Muscle layer of duodenum (tissue), 2 donors: ENCODE measurements around the gene SVOP.

Source experiments
- H3K27ac ChIP-seq: one replicate; pipeline ENCODE4 v1.7.0; 2013; ENCODE audit warnings: mild to moderate bottlenecking, low read length
- H3K27me3 ChIP-seq: one replicate; pipeline ENCODE4 v1.7.0; 2013; ENCODE audit warnings: low read depth, mild to moderate bottlenecking, control low read depth, low read length
- H3K36me3 ChIP-seq, 2 donors: one replicate each; pipeline ENCODE4 v1.7.0; 2013; ENCODE audit warnings: low read length in 2 of 2, control low read depth in 1 of 2, mild to moderate bottlenecking in 1 of 2; ENCODE audit not compliant: insufficient read depth in 2 of 2, control insufficient read depth in 1 of 2
- H3K4me1 ChIP-seq, 2 donors: one replicate each; pipeline ENCODE4 v1.7.0; 2013; ENCODE audit warnings: low read length in 2 of 2, mild to moderate bottlenecking in 2 of 2, control low read depth in 1 of 2, moderate library complexity in 1 of 2; ENCODE audit not compliant: insufficient read depth in 2 of 2, control insufficient read depth in 1 of 2
- H3K4me3 ChIP-seq, 2 donors: one replicate each; pipeline ENCODE4 v1.7.0; 2013; ENCODE audit warnings: low read length in 2 of 2, low read depth in 1 of 2, mild to moderate bottlenecking in 1 of 2
- H3K9me3 ChIP-seq, 2 donors: one replicate each; pipeline ENCODE4 v1.7.0; 2013; ENCODE audit warnings: low read length in 2 of 2, control low read depth in 1 of 2, mild to moderate bottlenecking in 1 of 2; ENCODE audit not compliant: control insufficient read depth in 1 of 2
- donor health status: healthy.

SVOP gene

DNA sequence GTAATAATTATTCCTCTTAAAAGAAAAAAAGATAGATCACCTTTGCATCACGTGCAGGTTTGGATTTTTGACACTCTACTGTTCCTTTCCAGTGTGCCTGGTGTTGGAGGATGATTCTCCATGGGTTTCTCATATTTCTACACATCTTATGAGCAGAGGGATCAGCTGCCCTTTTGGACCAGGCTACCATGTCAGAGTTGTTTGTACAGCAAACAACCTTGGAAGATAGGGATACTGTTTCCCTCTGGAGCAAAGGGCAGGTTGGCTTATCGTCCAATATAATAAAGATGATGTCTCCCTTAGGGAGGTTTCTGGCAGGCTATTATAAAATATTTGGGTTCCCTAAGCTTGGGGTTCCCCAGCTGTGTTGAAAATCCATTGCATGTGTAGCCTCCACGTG is 98.9 kb downstream of the SVOP start:
- Histone ChIP-seq H3K9me3 (peaks cover 5 to 7% of the 10 kb centered on the region in 2 donors), H3K4me3 (no peak overlapping the region), H3K36me3 (no peaks in the 10 kb centered on the region)

GRCh38 chr12:108918960-108919642 is 101.8 kb downstream of the SVOP start:
- Histone ChIP-seq H3K36me3 (no peaks in the 10 kb centered on the region), H3K9me3 (peaks cover 5 to 7% of the 10 kb centered on the region in 2 donors), H3K4me1 (no peaks in the 10 kb centered on the region), H3K27me3 (no peaks in the 10 kb centered on the region), H3K27ac (no peak overlapping the region), H3K4me3 (no peak overlapping the region)

More for the DNA sequence above, 98.9 kb downstream of the SVOP start:
- Histone ChIP-seq H3K27ac (no peak overlapping the region), H3K27me3 (no peaks in the 10 kb centered on the region), H3K4me1 (no peaks in the 10 kb centered on the region)

- no peaks in the 10 kb centered on the region for H3K36me3 ChIP-seq
- H3K9me3 ChIP-seq: peaks cover 5 to 7% of the 10 kb centered on the region in 2 donors
- H3K4me3 ChIP-seq: no peak overlapping the region
- H3K27me3 ChIP-seq: no peaks in the 10 kb centered on the region
- H3K27ac ChIP-seq: no peak overlapping the region
- H3K4me1 ChIP-seq: no peaks in the 10 kb centered on the region
Observed at GRCh38 chr12:108918206-108918605, 102.7 kb downstream of the SVOP start.

DNA sequence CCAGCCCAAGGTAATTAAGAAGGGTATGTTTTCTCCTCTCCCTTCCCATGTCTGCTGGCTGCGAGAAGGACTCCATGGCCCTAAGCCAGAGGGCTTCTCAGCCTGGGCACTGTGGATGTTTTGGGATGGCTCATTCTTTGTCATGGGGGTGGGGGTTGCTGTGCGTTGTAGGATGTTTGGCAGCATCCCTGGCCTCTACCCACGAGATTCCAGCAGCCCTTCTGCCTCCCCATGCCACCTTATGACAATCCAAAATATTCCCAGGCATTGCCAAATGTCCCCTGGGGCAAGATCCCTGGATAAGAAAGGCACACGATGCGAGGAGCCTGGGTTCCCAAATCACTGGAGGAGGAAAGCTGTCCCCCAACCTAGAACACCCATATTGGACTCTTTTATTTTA is 104.5 kb downstream of the SVOP start:
- no peaks in the 10 kb centered on the region for H3K36me3 ChIP-seq
- H3K27me3 ChIP-seq: no peaks in the 10 kb centered on the region
- peaks cover 0 to 3% of the 10 kb centered on the region in 2 donors for H3K9me3 ChIP-seq
- no peak overlapping the region for H3K4me3 ChIP-seq
- no peaks in the 10 kb centered on the region for H3K4me1 ChIP-seq
- H3K27ac ChIP-seq: no peak overlapping the region

GRCh38 chr12:108915632-108916133 is 105.2 kb downstream of the SVOP start:
- H3K36me3 ChIP-seq: no peaks in the 10 kb centered on the region
- H3K9me3 ChIP-seq: peaks cover 0 to 3% of the 10 kb centered on the region in 2 donors
- no peaks in the 10 kb centered on the region for H3K27me3 ChIP-seq
- no peaks in the 10 kb centered on the region for H3K4me1 ChIP-seq
- no peak overlapping the region for H3K27ac ChIP-seq
- H3K4me3 ChIP-seq: no peak overlapping the region

GRCh38 chr12:108914121-108914531 is 106.7 kb downstream of the SVOP start:
- Histone ChIP-seq H3K27ac (no peak overlapping the region), H3K36me3 (no peaks in the 10 kb centered on the region), H3K4me1 (no peaks in the 10 kb centered on the region), H3K27me3 (no peaks in the 10 kb centered on the region), H3K4me3 (no peak overlapping the region), H3K9me3 (no peaks in the 10 kb centered on the region)

GRCh38 chr12:108912361-108912760 is 108.5 kb downstream of the SVOP start:
- no peak overlapping the region for H3K27ac ChIP-seq
- no peaks in the 10 kb centered on the region for H3K9me3 ChIP-seq
- H3K4me3 ChIP-seq: no peak overlapping the region
- H3K4me1 ChIP-seq: no peaks in the 10 kb centered on the region
- no peaks in the 10 kb centered on the region for H3K27me3 ChIP-seq
- H3K36me3 ChIP-seq: no peaks in the 10 kb centered on the region

DNA sequence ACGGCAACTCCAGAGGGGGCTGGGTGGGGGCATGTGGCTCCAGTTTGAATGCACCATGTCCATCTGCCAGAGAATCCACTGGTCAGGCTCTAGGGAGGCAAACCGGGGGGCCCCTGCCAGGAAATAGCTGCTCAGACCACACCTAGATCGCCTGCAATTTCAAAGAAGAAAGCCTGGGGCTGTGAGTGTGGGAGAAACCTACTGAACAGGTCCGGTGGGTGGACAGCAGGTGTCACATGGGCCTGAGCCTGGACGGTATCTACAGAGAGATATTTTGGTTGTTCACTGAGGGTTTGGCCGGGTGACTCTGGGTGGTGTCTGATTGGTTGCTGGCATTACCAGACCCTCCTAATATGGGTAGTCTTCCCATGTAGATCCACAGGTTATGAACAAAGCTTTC is 109.0 kb downstream of the SVOP start:
- Histone ChIP-seq H3K9me3 (no peaks in the 10 kb centered on the region), H3K4me3 (no peak overlapping the region), H3K4me1 (no peaks in the 10 kb centered on the region), H3K27me3 (no peaks in the 10 kb centered on the region), H3K36me3 (no peaks in the 10 kb centered on the region), H3K27ac (no peak overlapping the region)

GRCh38 chr12:108910336-108910735 is 110.5 kb downstream of the SVOP start:
- Histone ChIP-seq H3K36me3 (no peaks in the 10 kb centered on the region), H3K9me3 (no peaks in the 10 kb centered on the region), H3K27me3 (no peaks in the 10 kb centered on the region), H3K4me1 (no peaks in the 10 kb centered on the region), H3K27ac (no peak overlapping the region), H3K4me3 (no peak overlapping the region)

GRCh38 chr12:108907839-108908351 is 113.0 kb downstream of the SVOP start:
- Histone ChIP-seq H3K4me3 (no peak overlapping the region), H3K4me1 (no peaks in the 10 kb centered on the region), H3K27ac (no peak overlapping the region), H3K36me3 (no peaks in the 10 kb centered on the region), H3K9me3 (no peaks in the 10 kb centered on the region), H3K27me3 (no peaks in the 10 kb centered on the region)

- Histone ChIP-seq H3K4me1 (no peaks in the 10 kb centered on the region), H3K27ac (no peak overlapping the region), H3K27me3 (no peaks in the 10 kb centered on the region), H3K36me3 (no peaks in the 10 kb centered on the region), H3K9me3 (no peaks in the 10 kb centered on the region), H3K4me3 (no peak overlapping the region)
Observed at GRCh38 chr12:108906971-108907370, 113.9 kb downstream of the SVOP start.

DNA sequence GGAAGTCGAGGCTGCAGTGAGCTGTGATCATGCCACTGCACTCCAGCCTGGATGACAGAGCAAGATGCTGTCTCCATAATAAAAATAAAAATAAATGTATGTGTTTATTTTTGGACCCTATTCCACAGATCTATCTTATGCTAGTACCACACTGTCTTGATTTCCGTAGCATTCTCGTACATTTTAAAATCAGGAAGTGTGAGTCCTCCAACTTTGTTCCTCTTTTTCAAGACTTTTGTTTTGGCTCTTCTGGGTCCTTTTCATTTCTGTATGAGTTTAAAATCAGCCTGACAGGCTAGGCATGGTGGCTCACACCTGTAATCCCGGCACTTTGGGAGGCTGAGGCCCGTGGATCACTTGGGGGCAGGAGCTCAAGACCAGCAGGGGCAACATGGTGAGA is 115.1 kb downstream of the SVOP start:
- Histone ChIP-seq H3K4me3 (no peak overlapping the region), H3K36me3 (no peaks in the 10 kb centered on the region), H3K27ac (no peak overlapping the region), H3K9me3 (no peaks in the 10 kb centered on the region), H3K27me3 (no peaks in the 10 kb centered on the region), H3K4me1 (no peaks in the 10 kb centered on the region)
